ENCODE data around the gene CALML6.

Gene CALML6

DNA sequence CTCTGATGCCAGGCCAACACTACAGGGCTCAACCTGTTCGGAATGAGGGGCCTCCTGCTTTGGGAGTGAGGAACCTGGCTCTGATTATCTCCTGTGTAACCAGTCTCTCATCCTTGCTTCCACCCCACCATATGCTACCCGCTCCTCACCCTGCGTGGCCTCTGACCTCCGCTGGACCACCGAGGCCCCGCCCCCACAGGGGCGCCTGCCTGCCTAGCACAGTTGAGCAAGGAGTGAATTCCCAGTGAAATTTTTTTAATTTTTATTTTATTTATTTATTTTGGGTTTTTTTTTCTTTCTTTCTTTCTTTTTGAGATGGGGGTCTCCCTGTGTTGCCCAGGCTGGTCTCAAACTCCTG is 22.3 kb upstream of the CALML6 start:
- no peak for DNase-seq

- no peak for DNase-seq
Measured at GRCh38 chr1:1893291-1893985, 21.6 kb upstream of the CALML6 start.

DNA sequence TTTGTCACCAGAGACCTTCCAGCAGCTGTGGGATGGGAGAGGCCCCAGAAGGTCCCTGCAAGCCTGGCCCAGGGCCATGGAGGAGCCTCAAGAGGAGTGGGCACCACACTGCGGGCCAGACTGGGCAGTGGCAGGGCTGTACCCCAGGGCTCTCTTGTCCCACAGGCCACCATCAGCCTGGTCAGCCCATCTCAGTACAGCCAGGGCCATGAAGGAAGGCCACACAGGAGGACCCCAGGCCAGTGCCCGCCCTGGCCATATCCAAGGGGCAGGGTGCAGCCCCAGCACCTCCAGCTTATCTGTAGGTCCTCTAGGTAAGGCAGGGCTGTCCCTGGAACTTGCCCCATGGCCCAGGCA is 21.1 kb upstream of the CALML6 start:
- DNase-seq, result no peak

DNA sequence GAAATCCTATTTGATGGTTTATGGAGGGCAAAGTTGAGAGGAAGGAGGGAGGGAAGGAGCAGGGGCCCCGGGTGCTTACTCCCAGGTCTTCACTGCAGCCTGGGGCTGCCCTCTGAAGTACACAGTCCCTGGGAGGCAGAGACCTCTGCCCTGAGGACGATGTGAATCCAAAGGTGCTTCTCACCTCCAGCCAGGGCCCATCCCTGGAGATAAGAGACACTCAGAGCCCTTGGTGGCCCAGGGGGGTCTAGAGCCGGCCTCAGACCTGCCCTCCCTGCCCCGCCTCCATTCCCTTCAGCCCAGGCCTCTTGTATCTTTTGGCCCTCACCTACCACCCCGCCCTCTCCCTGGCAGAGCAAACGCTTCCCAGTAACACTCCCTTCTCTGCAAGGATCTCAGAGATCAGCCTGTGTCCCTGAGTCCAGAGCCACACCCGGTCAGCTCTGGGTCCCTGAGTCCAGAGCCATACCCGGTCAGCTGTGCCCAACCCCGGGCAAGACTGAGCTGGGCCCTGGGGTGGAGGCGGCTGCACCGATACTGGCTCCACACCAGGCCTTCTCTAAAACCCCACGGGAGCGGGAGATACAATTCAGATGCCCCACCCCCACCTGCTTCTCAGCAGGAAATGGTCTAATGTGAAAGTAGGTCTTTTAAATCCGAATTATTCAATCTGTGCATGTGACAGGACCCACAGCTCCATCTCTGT is 20.6 kb upstream of the CALML6 start:
- no peak for DNase-seq

- DNase-seq, result no peak
Measured at GRCh38 chr1:1895060-1895418, 20.0 kb upstream of the CALML6 start.

- no peak for DNase-seq
Measured at GRCh38 chr1:1895456-1896336, 19.4 kb upstream of the CALML6 start.

- DNase-seq, result no peak
Measured at GRCh38 chr1:1898246-1898933, 16.7 kb upstream of the CALML6 start.

DNA sequence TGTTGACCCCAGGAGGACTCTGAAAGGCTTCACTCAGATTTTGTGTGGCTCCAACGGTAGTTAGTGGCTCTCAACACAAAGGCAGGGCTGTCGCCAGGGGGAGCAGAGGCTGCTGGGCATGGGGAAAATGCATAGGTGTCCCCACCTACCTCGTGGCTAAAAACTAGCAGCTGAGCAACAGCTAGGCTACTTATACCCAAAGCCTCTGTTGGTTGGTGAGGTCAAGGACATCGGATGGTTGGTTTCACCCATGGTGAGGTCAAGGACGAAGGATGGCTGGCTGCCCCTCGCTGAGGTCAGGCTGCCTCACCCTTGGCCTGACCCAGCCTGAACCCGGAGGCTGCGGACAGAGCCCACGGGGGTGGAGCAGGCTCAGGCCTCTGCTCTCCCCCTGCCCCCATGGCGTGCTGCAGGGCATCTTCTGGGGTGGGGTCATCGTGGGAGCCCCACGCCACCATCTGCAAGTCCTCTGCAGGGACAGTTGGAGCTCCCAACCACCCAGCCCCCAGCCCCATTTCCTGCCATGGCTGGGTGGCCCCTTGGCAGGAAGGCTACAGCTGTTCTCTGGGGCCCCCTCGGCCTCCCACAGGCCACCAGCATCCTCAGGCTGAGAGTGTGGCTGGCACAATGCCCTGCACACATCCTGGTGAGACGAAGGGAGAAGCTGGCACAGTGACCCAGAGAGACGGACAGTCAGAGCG is 15.6 kb upstream of the CALML6 start:
- DNase-seq, result no peak

DNA sequence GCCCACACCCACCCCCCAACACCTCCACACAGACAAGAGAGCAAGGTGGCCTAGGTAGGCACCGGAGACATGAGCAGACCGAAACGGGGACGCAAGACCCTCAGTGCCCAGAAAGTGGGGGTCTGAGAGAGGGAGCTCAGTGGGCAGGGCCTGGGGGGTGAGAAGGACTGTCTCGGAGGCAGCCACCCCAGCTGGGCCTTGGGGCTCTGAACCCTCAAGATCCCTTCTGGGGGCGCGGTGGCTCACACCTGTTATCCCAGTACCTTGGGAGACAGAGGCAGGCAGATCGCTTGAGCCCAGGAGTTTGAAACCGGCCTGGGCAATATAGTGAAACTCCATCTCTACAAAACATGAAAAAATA is 15.1 kb upstream of the CALML6 start:
- DNase-seq, result no peak

DNA sequence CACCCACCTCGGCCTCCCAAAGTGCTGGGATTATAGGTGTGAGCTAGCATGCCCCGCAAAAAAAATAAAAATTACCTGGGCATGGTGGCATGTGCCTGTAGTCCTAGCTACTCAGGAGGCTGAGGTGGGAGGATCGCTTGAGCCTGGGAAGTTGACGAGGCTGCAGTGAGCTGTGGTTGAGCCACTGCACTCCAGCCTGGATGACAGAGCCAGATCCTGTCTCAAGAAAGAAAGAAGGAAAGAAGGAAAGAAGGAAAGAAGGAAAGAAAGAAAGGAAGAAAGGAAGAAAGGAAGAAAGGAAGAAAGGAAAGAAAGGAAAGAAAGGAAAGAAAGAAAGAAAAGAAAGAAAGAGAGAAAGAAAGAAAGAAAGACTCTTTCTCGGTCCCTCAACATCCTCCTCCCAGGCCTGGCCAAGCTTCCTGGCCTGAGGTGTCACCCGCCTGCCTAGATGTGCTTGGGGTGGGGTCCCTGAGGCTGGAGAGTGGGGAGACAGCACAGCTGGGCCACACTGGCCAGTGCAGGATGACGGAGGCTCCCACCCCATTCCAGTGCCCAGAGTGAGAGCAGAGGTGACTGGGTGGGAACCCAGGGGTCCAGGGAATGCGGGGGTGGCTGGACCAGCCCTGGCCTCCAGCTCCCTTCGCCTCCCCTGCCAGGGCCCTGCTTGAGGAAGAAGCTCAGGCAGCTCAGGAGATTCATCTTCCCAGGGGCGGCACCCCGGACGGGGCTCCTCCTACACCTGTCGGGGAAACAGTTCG is 14.0 kb upstream of the CALML6 start:
- no peak for DNase-seq

- no peak for DNase-seq
Measured at GRCh38 chr1:1901641-1902294, 13.3 kb upstream of the CALML6 start.

GRCh38 chr1:1903224-1903623 is 11.8 kb upstream of the CALML6 start:
- DNase-seq, result no peak

DNA sequence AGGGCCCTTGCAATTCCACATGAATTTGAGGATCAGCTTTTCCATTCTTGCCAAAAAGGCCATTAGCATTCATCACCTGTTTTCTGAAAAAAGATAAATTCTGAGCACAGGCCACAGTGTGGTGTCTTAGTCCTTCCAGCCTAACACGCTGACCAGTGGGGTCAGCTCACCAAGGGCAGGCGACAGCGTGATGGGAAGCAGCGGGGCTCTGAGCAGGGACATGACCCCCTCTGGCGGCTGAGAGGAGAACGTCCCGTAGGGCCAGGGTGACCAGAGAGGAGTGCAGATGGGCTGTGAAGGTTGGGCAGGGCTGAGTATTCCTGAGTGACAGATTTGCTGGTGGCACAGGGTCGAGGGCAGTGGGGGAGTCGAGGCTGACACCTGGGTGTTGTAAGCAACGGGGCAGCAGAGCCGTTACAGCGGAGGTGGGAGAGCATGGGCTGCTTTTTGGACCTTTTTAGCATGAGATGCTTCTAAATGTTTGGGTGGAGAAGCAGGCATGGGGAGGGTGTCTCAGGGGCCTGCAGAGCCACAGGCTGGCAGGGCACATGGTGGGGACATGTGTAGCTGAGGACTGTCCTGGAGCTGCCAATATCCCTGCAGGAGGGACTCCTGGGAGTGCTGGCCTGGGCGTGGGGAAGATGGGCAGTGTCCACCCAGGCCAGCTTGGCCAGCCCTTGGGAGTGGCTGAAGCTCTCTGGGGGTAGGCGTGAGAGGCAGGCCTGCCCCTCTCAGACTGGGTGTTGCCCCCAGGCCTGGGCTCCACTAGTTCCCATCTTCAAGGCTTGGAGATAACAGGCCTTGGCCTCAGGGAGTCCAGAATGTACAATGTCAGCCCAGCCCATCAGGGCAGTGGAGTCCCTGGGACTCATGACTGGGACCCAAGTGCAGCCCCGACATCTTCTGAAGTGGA is 8.6 kb upstream of the CALML6 start:
- peak; percentile 15 for DNase-seq

GRCh38 chr1:1907098-1907736 is 7.8 kb upstream of the CALML6 start:
- no peak for DNase-seq

GRCh38 chr1:1908506-1908791 is 6.6 kb upstream of the CALML6 start:
- no peak for DNase-seq

DNA sequence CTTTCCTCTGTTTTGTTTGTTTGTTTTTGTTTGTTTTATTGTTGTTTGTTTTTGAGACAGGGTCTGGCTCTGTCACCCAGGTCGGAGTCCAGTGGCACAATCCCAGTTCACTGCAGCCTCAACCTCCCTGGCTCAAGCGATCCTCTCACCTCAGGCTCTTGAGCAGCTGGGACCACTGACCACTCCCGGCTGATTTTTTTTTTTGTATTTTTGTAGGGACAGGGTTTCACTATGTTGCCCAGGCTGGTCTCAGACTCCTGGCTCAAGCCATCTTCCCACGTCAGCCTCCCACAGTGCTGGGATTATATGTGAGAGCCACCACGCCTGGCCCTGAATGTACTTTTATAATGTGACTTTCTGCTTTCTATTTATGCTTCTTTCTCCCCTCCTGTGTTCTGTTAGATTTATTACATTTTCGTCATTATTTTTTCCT is 5.0 kb upstream of the CALML6 start:
- DNase-seq, result no peak

DNA sequence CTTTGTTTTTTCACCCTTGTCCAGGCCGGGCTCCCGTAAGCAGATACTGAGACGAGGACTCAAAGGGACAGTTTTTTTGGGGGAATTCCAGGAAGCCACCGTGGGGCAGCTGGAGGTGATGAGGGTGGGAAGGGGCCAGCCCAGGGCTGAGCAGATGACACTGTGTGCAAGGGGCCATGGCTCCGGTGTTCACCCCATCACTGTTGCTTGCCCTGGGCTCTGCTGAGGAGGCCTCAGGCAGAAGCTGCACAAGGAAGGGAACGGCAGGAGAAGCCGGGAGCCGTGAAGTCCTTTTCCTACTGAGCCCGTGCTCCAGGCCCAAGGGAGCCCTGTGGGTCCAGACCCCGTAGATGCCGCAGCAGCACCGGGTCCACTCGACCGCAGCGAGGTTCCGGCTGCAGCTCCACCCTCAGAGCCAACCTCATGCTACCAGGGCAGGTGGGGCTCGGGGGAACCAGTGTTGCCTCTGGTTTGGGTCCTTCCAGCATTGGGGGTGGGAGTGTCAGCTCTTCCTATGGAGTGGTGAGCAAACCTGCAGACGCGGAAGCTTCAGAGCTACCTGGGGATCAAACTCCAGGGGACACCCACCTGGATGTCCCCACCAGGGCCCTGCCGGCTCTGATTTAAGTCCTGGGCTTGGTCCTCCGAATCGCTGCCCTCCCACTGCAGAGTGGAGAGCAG is 4.3 kb upstream of the CALML6 start:
- no peak for DNase-seq

- DNase-seq, result no peak
Measured at GRCh38 chr1:1911350-1912041, 3.6 kb upstream of the CALML6 start.
